Endometrial microvascular endothelial cells (primary cell): ENCODE data around the gene RHOJ. TPM values are rescaled to one million over a fixed set of nuclear protein-coding genes. Genes with fewer than 3 reads are reported as not detected.
"Not testable (repeated sequence)": the region's sequence is repeated elsewhere in the genome, so short reads cannot be mapped to it uniquely, and the experiment has no call there.

ENCODE experiments used
- in situ Hi-C: cut with HindIII; loops from 2 replicates; pipeline ENCODE4 v1.10.0; 2017; ENCODE audit warnings: low sequenced_read_pairs, low pct_unique_long_range_greater_than_20kb; ENCODE audit errors: inconsistent ontology term
- total RNA-seq: library from RNA; depleted of rRNA; stranded (reverse); fragments of >200 nt; gene quantifications from one replicate; pipeline ENCODE4 v1.2.3, GENCODE V29; 2015; ENCODE audit errors: inconsistent ontology term

RHOJ gene
- total RNA-seq, 1 donor from 2014 or later: 23.0 TPM

GRCh38 chr14:63287666-63288483, 83.6 kb downstream of the RHOJ start:
- in situ Hi-C loops: no loop called here

GRCh38 chr14:63288853-63289252, 84.6 kb downstream of the RHOJ start:
- in situ Hi-C loops: no loop called here

GRCh38 chr14:63290741-63291430, 86.6 kb downstream of the RHOJ start:
- in situ Hi-C loops: no loop called here

GRCh38 chr14:63292805-63293204, 88.6 kb downstream of the RHOJ start:
- in situ Hi-C loops: no loop called here

DNA sequence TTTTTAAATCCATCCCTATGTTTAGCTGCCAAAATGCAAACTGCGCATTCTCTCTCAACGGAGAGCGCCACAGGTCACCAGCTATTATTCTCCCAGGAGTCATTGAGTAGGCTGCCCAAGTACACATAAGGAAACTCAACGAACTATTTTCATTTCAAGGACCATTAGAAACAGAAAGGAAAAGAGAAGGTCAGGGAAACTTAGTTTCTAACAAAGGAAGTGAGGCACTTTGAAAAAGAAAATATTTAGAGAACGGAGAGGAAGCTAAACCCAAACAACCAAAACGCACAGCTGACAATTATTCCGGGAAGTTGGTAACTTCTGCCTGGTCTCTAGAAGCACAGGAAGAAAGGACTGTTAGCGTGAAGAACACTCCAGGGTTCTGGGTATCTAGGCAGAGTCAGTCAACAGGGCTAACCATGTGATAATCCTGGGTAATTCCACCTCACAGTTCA, 91.0 kb downstream of the RHOJ start:
- in situ Hi-C loops: no loop called here

DNA sequence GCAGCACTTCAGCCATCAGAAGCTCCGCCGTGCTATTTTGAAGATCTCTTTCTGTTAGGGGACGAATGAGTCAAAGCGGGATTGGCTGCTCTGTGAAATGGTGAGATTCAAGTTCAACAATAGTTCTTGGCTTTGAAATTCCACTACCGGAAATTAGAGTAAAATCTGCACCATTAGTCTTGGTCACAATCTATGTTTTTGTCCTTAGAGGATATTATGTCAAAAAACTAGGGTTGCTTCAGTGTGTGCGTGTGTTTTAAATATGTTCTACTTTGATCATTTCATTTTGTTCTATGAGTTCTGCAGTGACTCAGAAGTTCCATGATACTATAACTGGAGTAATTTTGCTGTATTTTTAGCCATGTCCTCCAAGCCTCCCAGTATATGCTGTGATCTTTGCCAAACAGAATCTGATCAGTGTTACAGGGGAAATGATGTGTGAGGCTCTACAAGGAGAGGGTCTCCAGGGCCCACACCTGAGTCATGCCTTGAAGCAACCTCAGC, 91.9 kb downstream of the RHOJ start:
- in situ Hi-C loops: no loop called here

DNA sequence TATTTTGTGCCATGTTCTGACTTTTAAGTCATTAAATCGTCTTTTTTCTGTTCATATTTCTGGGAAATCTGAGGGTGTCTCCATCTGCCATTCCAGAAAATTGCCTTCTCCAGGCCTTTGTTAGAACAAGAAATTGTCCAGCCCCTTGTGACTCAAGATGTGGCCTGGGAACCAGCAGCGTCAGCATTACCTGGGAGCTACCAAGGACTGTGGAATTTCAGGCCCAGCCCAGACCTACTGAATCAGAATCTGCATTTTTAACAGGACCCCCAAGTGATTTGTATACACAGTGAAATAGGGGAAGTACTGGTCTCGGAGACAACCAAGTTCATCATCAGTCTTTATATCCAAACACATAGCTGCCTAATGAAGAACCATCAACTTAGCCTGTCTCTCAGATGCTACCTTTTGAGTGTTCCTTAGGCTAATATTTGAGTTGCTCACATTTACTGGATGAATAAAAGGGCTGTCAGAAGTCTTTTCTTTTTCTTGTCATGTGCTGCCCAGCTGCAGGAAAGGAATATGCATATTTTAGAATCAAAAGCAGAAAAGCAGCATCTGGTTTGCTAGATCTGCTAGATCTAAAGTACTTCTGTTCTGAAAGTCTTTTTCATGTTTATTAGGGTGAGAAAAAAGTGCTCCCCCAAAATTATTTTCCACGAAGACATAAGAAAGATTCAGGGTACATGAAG, 93.3 kb downstream of the RHOJ start:
- in situ Hi-C loops: no loop called here

- in situ Hi-C loops: no loop called here
Observed at GRCh38 chr14:63299351-63300110, 95.3 kb downstream of the RHOJ start.

- in situ Hi-C loops: no loop called here
Observed at GRCh38 chr14:63300854-63301253, 96.6 kb downstream of the RHOJ start.

DNA sequence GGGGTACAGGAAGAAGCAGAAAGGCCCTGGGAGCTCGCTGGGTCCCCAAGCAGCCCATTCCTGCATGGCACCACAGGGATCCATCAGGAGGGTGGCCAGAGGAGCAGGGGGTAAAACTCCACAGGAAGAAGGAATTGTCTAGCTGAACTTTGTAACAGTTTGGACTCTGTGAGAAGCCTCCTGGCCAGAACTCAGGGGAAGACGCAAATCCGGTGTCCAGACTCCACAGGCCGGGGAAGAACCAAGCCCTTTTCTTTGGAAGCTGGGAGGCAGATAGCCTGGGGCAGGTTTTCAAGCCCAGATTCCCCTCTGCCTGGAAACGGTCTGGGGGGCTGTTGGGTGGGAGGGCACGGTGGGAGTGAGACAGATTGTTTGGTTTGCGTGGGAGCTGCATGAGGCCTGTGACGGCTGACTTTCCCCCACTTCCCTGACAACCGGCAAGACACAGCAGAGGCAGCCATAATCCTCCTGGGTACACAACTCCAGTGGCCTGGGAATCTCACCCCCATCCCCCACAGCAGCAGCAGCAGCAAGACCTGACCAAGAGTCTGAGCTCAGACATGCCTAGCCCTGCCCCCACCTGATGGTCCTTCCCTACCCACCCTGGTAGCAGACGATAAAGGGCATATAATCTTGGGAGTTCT, 97.8 kb downstream of the RHOJ start:
- in situ Hi-C loops: no loop called here

DNA sequence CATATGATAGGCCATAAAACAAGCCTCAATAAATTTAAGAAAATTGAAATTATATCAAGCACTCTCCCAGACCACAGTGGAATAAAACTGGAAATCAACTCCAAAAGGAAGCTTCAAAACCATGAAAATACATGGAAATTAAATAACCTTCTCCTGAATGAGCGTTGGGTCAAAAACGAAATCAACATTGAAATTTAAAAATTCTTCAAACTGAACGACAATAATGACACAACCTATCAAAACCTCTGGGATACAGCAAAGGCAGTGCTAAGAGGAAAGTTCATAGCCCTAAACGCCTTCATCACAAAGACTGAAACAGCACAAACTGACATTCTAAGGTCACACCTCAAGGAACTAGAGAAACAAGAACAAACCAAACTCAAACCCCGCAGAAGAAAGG, 100.2 kb downstream of the RHOJ start:
- in situ Hi-C loops: not testable (repeated sequence)

GRCh38 chr14:63308723-63309317, 104.6 kb downstream of the RHOJ start:
- in situ Hi-C loops: no loop called here

DNA sequence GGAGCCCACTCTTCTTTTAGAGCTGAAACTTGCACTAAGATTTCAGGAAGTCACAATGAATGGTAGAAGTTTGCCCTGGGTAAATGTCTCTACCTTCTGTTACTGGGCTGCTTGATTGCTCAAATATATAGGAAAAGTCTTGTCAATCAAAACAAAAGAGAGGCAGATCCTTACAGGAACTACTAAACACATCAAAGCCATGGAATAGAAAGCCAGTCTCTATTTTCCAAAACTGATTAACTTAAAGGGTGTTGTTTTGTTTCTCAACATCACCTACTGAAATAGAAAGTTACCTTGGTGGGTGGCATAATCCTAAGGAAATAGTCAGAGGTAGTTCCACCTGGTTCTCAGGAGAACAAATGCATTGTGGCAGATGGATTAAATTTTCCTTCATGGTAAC, 114.6 kb downstream of the RHOJ start, which contains the start of gene GPHB5:
Gene GPHB5 (minus strand): TSS at position 101 of the 400 bp plus-strand sequence. CDS start 1,086 bp downstream, outside the sequence.
- in situ Hi-C loops: no loop called here

GRCh38 chr14:63322472-63322871, 118.2 kb downstream of the RHOJ start:
- in situ Hi-C loops: no loop called here

GRCh38 chr14:63322897-63323573, 118.8 kb downstream of the RHOJ start:
- in situ Hi-C loops: no loop called here

DNA sequence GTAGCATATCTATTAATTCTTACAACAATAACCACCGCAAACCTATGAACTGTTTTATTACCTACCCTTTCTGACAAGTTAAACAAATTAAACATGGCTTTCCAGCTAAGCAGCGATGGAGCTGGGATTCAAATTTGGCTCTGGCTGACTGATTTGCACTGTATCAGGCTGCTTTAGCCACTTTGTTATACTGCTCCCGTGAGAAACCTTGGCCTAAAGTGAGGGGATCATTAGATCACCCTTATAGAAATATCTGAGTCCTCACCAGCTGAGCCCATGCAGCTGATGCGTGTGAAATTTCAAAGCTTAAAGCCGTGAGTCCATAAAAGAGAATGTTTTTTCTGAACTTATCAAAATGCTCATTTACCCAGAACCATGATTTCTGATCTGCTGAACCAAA, 122.6 kb downstream of the RHOJ start:
- in situ Hi-C loops: no loop called here
